DMS79 treated with DMSO at 0.1 percent for 48 hours (cell line): ENCODE data around the gene PKHD1.
"Not testable (repeated sequence)": the region's sequence is repeated elsewhere in the genome, so short reads cannot be mapped to it uniquely, and the experiment has no call there.

Experiments
- DNase-seq: peaks from one replicate; lab custom pipeline; 2025; lab: John Stamatoyannopoulos, UW

The PKHD1 gene

DNA sequence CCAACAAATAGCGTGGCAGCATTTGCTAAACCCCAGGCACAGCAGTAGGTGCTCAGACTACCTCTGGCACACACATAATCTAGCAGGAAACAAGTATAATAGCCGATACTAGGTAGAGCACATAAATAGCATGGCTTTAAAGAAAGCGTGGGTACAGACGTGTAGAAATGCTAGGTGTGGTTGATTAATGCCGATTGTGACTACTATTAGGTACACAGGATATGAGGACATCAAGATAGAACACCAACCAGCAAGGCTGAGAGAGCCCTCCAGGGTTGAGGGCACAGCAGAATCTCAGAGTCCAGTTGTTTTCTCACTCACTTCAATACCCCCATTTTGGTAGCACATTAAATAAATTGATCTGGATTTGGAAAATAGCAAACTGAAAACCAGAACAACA is 100.5 kb downstream of the PKHD1 start:
- no peak for DNase-seq

DNA sequence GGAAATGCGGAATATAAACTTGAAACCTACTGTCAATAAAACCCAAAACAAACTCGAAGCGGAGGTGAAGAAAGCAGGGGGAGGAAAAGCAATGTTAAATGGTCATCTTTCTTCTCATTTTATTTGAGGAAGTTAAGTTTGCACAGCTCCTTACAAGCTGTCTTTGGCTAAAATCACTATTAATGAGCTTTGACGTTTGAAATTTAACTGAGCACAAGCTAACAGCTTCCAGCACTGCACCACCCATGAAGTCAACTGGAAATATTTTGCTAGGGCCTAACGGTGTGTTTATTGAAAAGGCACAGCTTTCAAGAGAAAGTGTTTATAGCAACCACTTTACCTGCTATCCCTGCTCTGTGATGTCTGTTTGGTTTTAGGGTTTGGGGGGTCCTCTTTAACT is 103.8 kb downstream of the PKHD1 start:
- no peak for DNase-seq

DNA sequence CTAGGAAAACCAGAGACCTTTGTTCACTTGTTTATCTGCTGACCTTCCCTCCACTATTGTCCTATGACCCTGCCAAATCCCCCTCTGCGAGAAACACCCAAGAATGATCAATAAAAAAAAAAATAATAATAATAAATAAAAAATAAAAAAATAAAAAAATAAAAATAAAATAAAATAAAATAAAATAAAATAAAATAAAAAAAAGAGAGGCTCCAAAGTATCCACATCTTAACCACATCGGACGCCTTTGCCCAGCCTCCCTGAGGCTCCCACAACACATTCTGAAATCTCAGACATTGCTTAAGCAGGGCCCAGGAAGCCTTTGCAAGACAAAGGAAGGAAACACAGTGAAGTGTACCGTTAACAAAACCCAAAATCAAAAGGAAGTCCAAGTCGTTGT is 104.7 kb downstream of the PKHD1 start:
- not testable (repeated sequence) for DNase-seq

DNA sequence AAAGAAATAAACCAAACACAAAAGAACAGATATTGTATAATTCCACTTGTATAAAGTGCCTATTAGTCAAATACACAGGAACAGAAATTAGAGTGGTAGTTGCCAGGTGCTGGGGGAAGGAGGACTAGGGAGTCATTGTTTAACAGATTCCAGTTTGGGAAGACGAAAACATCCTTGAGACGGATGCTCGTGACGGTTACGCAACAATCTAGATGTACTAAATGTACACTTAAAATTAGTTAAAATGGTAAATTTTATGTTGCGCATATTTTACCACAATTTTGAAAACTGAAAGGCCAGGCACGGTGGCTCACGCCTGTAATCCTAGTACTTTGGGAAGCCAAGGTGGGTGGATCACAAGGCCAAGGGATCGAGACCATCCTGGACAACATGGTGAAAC is 111.0 kb downstream of the PKHD1 start:
- DNase-seq: no peak

DNA sequence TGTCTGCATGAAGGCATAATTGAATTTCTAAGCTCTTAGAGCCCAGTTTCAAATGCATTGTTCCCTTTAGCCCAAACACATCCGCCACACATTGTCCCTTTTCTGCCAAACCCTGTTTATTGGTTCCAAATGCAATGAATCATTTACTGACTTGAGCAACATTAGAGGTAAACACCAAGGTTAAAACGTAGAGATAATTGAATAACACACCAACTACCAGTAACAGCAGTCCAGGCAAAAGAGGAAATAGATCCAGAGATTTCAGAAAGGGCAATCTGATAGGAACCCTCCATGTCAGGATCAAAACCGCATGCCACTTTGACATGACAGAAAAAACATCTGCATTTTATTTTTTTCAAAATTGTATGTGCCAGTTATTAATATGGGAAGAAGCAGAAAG is 114.8 kb downstream of the PKHD1 start:
- no peak for DNase-seq

DNA sequence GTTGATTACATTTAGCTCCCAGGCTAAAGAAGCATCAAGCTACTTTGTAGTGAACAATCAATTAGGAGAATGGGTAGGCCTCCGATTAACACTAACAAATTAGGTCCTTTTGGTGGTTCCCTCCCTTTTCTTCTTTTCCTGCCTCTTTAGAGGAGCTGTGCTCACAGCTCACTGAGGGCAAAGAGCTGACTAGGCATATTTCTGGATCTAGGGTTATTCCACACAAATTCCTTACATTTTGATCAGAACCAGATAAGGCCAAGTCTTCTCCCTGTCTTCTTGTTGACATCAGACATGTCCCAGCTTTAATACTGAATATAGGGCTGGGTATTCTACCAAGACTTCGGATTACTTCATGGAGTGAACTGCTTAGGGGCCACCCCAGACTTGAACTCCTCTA is 119.1 kb downstream of the PKHD1 start:
- no peak for DNase-seq

DNA sequence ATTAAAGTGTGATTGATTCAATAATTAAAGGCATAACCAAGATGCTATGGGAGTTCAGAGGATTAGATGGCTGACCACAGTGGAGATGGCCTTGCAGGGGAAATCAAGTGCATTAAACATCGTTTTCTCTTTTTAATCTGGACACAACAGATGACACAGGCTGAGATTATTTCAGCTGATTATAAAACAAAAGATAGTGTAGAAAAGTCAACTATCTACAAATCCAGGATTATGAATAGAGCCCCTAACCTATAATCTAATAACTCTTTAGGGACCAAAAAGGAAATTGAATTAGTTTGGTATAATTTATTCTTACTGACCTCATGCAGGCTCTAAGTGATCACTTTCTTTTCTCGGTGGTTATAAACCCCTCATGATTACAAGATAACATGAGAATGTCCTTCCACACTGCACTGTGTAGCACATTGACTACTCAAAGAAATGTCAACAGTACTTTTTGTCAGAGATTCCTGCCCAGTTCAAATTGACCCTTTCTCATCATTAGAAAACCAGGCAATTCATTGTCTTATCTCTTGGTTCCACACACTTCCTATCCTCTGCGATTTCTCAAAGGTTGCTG is 122.1 kb downstream of the PKHD1 start:
- no peak for DNase-seq

DNA sequence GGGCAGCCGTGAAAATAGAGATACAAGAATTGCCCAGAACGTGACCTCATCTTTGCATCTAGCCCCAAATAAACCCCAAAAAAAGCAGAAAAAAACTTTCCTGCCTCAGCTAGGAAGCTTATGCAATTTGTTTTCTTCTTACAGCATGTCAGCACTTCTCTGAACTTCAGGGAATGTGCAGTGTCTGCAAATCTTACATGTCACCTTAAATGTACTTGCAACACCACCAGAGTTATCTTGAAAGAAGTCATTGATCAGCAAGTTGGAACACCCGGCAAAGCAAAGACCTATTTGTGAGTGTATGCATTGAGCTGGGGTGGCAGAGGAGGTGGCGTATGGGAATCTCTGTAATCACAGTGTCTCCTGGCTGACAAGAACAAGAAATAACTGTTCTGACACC is 123.4 kb downstream of the PKHD1 start:
- no peak for DNase-seq

DNA sequence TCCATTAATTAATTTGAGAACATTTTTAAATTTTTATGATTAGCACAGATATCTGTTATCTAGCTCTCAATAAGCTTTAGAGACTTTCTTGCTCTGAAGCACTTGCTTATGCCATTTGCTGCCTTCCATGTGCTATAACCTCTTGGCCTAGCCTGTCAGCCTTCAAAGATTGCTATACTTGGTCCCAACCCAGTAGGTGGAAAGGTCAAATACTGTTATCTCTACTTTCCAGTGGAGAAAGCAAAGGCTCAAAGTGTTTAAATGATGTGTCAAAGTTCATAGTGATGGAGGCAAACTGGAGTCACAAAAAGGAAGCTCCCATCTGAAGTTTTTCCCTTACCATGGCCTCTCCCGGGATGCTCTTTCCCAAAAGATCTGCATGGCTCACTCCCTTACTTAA is 125.1 kb downstream of the PKHD1 start:
- DNase-seq: no peak

DNA sequence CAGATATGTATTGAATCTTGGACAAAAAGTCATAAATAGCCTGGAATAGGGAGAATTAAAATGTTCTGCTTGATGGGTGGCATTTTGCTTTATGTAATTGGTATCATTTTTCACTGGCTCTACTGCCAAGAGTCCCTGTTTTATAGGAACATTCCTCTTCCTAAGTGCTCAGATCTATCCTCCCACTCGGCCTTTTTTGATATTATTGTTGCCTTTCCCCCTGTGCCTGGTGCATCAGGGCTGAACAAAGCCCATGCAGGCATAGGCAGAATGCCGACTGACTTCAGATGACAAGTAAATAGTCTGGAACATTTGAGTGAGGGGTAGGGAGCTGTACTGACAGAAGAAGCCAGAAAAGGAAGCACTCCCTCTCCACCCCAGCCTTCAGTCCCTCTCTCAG is 127.0 kb downstream of the PKHD1 start:
- no peak for DNase-seq

DNA sequence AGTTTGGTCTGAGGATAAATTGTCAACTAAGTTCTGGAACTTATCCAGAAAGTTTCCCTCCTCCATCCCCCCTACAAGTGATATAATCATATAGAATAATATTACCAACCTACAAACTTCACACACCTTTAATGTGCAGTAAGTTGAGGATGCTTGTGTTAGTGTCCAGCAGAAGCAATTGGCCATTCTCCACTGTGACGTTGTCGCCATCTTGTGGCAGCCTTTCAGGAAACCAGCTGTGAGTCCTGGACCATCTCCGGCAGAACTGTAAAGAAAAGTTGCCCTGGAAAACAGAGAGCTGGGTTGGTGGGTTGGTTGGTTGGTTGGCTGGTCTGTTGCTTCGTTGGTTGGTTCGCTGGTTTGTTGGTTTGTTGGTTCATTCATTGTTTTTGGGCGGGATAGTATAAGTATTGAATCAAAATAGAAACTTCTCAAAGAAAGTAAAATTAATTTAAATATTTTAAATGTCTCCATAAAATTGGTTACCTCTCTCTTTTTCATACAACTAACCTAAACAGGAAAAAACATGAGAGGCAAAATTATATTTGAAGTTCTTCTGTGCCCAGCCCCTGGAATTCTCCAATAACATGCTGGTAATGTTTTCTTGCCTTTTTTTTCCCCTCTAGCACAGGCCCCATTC is 127.5 kb downstream of the PKHD1 start:
- peak; percentile 15 for DNase-seq

DNA sequence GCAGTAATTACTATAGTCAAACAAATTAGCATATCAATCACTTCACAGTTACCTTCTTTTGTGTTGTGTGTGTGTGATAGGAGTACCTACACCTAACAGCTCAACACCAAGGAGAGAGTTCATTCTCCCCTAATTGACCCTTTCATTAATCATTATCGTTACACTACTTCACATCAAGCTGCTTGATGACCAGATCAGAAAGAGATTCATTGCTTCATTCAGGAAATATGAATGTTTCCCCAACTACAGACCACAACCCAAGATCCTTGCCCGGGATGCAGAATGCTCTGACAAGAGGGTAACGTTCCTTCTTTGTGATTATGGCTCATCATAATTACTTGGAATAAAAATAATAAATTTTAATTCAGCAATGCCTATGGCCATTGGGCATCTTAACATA is 132.7 kb downstream of the PKHD1 start:
- DNase-seq: no peak

DNA sequence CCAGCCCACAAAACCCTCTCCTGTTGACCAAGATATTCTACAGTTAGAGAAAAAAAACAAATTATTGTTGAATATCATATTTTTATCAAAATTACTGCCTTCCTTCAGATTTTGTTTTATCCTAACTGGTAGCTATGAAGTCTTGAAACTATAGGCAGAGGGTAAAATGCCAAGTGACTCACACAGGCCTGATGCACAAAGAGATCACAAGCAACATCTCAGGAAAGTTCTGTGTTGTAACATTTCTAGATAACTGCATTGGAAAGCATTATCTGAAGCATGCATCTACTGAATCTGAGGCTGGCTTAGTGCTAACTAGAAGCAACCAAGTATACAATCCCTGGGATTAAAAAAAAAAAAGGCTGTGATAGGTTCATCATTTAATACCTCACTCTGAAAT is 134.2 kb downstream of the PKHD1 start:
- no peak for DNase-seq

DNA sequence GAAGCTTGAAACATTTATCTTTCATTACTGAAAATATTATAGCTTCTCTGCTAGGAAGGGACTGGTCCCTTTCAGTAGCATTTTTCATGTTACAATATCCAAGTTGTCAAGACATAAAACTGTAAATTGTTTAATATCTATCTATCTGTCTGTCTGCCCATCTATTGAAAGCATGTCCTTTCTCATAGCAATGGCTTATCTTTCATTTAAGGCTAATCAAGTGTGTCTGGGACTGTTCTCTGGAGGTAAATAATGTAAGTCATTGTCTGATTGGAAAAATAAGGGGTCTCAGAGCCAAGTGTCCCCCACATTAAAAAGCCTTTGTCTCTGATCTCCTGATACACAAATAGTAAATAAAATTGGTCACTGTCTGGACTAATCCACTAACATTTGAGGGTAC is 135.5 kb downstream of the PKHD1 start:
- no peak for DNase-seq

DNA sequence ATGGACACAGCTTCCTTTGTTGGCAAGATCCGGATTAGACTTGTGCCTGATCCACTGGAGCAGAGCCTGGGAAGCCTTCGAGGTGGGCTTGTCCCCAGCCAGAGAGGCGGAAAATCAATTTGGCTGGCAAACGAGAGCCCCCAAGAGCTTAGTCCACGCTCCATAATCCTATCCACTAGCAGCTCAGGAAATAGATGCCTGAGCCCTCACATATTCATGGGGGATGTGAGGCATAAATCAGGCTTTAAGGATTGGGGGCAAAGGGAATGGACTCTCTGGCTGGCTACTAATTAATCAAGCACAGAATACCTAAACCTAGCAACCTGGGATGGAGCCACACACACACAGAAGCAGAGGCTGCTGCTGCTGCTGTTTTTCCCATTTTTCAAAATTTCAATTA is 137.9 kb downstream of the PKHD1 start:
- DNase-seq: no peak

DNA sequence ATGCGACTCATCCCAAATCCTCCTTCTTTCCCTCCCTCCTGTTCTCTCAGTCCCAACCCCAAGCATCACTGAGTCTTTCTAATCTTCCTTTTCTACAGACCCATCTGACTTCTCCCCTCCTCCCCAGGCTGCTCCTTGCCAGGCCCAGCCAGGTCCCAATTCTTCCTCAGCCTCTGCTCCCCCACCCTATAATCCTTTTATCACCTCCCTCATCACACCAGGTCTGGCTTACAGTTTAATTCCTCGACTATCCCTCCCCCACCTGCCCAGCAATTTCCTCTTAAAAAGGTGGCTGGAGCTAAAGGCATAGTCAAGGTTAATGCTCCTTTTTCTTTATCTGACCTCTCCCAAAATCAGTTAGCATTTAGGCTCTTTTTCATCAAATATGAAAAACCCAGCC is 147.7 kb downstream of the PKHD1 start:
- DNase-seq: not testable (repeated sequence)

DNA sequence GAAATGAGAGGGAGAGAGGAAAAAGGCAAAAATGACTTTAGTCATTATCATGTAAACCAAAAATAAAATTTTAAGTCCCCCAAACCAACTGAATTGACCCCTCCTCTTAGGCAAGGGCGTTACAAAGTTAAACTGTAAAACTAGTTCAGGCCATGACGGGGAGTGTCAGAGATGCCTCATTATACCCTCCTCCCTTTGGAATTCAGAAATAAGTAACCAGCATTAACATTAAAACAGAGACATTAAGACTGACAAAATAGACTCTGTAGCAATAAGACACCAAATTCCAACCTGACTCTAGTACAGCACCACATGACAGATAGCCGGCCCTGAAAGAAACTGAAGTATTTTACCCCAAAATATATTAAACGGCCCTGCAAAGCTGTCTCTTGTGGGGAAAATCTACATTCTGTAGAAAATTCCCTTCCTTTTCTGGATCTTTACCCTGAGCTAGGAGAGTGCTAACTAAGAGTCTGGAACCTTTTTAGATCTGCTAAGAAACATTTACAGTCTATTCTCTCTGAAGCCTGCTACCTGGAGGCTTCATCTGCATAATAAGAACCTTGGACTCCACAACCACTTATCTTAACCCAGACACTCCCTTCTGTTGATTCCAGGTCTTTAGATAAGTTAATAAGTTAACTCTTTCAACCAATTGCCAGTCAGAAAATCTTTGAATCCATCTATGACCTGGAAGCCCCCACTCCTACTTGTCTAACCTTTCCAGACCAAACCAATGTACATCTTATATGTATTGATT is 150.7 kb downstream of the PKHD1 start:
- DNase-seq: no peak

DNA sequence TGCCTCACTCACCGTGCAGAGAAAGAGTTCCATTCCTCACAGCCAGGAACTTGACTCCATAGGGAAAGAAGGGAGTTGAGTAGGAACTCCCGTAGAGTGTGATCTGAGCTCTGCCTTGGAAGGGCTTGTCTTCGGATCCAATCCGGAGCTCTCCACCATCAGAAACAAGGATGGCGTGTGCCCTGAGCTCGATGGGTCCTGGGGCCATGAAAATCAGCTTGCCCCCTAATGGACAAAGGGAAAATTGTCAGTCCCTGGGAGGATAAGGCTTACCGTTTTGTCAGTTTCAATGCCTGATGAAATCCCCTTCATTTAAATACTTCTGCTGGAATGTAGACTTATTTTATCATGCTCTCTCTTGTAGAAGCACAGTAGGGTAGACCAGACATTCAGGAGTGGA is 153.3 kb downstream of the PKHD1 start:
- DNase-seq: no peak

DNA sequence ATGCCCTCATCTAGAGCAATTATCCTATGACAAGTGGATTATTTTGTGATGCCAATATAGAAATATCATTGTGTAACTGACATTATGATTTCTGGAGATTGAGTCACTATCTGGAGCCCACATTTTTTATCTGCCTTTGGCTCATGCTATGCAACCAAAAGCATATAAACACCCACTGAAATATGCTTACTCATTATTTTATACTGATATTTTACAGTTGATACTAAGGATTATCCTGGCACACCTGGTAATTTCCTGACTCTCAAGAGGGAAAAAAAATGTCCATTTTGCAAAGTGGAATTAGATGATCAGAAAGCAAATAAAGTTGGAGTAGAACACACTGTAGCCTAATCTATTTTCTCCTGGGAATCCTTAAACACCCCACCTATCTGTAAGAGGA is 154.5 kb downstream of the PKHD1 start:
- DNase-seq: no peak

DNA sequence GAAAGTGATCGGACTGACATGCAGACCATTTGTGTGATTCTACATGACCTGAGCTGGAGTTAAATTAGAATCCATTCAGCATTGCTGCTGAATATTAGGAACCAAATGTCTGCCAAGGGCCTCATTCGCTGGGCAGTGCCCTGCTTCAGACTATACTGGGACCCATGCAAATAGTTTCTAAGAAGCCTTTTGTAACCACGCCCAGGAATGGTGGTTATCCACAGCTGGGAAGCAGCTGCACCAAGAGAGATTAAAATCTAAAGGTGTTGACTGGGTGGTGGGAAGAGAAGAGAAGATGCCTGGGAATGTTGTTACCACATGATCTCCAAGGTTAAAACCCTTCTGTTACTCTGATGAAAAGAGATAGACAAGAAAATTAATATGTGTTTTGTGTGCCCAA is 156.8 kb downstream of the PKHD1 start:
- DNase-seq: no peak

DNA sequence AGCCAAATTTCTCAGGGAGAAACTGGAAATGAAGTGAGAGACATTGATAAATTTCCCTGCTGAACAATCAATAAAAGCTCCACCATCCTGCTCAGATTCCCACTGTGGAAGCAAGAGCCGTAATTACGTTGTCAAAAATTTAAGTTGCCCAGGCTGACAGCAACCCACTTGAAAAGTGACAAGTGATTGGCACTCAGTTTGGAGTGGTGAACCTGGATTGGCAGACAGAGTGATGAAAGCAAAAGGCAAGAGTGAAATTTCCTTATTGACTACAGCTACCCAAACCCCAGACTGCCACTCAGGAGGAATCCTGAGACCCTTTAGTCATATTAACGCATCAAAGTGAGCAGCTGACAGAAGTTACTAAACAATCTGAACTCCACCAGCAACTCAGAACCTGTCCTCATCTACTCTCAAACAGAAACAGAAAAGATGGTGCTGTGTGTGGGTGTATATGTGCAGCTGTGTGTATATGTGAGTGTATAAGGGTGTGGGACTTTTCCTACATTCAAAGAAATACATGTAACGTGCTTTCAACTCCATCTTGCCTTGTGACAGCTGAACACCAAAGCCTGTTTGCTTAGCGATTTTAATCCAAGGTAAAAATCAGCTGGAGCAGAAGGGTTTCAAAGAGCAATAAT is 157.4 kb downstream of the PKHD1 start:
- no peak for DNase-seq

DNA sequence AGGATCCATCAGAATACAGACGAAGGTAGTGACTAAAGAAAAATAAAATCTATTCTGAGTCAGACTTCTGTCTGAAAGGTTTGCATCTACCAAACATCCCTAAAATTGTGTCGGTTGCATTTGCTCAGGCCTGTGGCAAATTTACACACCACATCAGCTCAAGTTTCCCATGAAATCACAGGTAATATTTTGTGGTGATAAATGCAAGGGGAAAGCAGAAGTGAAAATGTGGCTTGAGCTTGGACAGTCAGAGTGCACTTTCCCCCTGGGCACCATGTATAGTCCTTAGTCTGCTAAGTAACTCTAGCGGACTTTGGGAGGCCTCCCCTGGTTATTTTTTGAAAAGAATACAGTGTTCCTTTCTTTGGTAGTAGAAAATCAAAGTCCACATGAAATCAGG is 159.1 kb downstream of the PKHD1 start:
- DNase-seq: no peak

DNA sequence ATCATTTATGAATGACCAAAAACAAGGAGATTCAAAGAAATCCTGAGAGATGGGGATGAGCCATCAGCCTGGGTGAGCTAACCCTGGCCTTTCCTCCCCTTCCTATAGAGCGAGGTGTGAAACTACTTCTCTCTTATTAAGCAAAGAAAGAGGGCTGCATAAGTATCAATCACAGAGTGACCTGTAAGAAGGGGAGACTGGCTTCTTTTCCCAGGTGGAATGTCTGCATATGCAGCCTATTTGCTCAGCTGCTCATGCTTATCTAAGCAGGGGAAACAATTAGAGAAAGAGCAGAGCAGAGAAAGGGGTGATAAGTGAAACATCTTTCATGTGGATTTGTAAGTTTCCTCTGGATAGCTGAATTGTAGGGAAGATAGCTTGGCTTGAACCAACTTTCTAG is 160.0 kb downstream of the PKHD1 start:
- no peak for DNase-seq
